Islet precursor cell (in vitro differentiated cells): ENCODE measurements around the gene NUAK2.
A peak's percentile ranks its signal among the peaks of the same experiment; 100 is the strongest.
"Not testable (repeated sequence)": the region's sequence is repeated elsewhere in the genome, so short reads cannot be mapped to it uniquely, and the experiment has no call there.

Source experiments
- DNase-seq: peaks from one replicate; pipeline ENCODE4 v3.0.0-alpha.2; 2018

Gene NUAK2

GRCh38 chr1:205321162-205321958, at the start of gene NUAK2:
TSS of gene NUAK2 (minus strand) at chr1:205321745. CDS start at chr1:205321628, 117 bp downstream.
- peak; percentile 99 for DNase-seq

GRCh38 chr1:205370780-205371179, 49.2 kb upstream of the NUAK2 start:
- no peak for DNase-seq

GRCh38 chr1:205369701-205370123, 48.2 kb upstream of the NUAK2 start:
- DNase-seq: no peak

- no peak for DNase-seq
Observed at GRCh38 chr1:205368478-205368877, 46.9 kb upstream of the NUAK2 start.

- no peak for DNase-seq
Observed at GRCh38 chr1:205365945-205366463, 44.5 kb upstream of the NUAK2 start.

GRCh38 chr1:205365086-205365485, 43.5 kb upstream of the NUAK2 start:
- not testable (repeated sequence) for DNase-seq

- DNase-seq: no peak
Observed at GRCh38 chr1:205360891-205361290, 39.3 kb upstream of the NUAK2 start.

- DNase-seq: no peak
Observed at GRCh38 chr1:205359771-205360565, 38.4 kb upstream of the NUAK2 start.

GRCh38 chr1:205358579-205358978, 37.0 kb upstream of the NUAK2 start:
- no peak for DNase-seq

- no peak for DNase-seq
Observed at GRCh38 chr1:205357567-205357966, 36.0 kb upstream of the NUAK2 start.

- no peak for DNase-seq
Observed at GRCh38 chr1:205356440-205357139, 35.0 kb upstream of the NUAK2 start, which contains the start of gene KLHDC8A. TSS of gene KLHDC8A (minus strand) at chr1:205356922. CDS start at chr1:205343604, 13,318 bp downstream.

- no peak for DNase-seq
Observed at GRCh38 chr1:205355075-205355453, 33.5 kb upstream of the NUAK2 start.

- no peak for DNase-seq
Observed at GRCh38 chr1:205354259-205355074, 32.9 kb upstream of the NUAK2 start.

GRCh38 chr1:205353612-205354011, 32.1 kb upstream of the NUAK2 start:
- DNase-seq: no peak

GRCh38 chr1:205353191-205353590, 31.6 kb upstream of the NUAK2 start:
- DNase-seq: no peak

GRCh38 chr1:205351984-205352713, 30.6 kb upstream of the NUAK2 start:
- peak; percentile 95 for DNase-seq

GRCh38 chr1:205350691-205351141, 29.2 kb upstream of the NUAK2 start:
- DNase-seq: peak; percentile 89

- DNase-seq: no peak
Observed at GRCh38 chr1:205350124-205350523, 28.6 kb upstream of the NUAK2 start.

- peak; percentile 93 for DNase-seq
Observed at GRCh38 chr1:205348554-205349487, 27.3 kb upstream of the NUAK2 start.

- peak; percentile 96 for DNase-seq
Observed at GRCh38 chr1:205346956-205347574, 25.5 kb upstream of the NUAK2 start.
